Stimulated activated CD4-positive, alpha-beta T cell treated with anti-CD3 and anti-CD28 coated beads, TNF-alpha, amount 100 ng/mL, for 24 hours (primary cell): Measurements from ENCODE around the gene DOK1.
"Not testable (repeated sequence)": the region's sequence is repeated elsewhere in the genome, so short reads cannot be mapped to it uniquely, and the experiment has no call there.

ENCODE experiments used
- DNase-seq, 3 experiments: peaks; one replicate each; pipeline ENCODE4 v3.0.0-alpha.2; 2020; ENCODE audit warnings: low read depth in 3 of 3

DOK1 gene

GRCh38 chr2:74548285-74548899 lies 6.1 kb upstream of the DOK1 start:
- no peak for DNase-seq

GRCh38 chr2:74548900-74549826 lies 5.4 kb upstream of the DOK1 start:
- DNase-seq, result peak in 1 of 3 experiments; percentile 32

- no peak for DNase-seq
These were observed 4.3 kb upstream of the DOK1 start for GRCh38 chr2:74550231-74550630.

- no peak for DNase-seq
These were observed 3.0 kb upstream of the DOK1 start for GRCh38 chr2:74551530-74551929.

- DNase-seq, result no peak
These were observed 2.3 kb upstream of the DOK1 start for GRCh38 chr2:74551942-74552913.

- DNase-seq, result no peak
These were observed 1.4 kb upstream of the DOK1 start for GRCh38 chr2:74552914-74553811.

GRCh38 chr2:74554820-74555531 lies 456 bp downstream of the DOK1 start:
- DNase-seq, result peak; percentile 19 to 45 (median 26)

- no peak for DNase-seq
These were observed 1.1 kb downstream of the DOK1 start for GRCh38 chr2:74555610-74556103.

GRCh38 chr2:74556159-74556558 lies 1.6 kb downstream of the DOK1 start:
- DNase-seq, result no peak

- no peak for DNase-seq
These were observed 2.4 kb downstream of the DOK1 start for GRCh38 chr2:74556831-74557370.

- DNase-seq, result no peak
These were observed 4.0 kb downstream of the DOK1 start for GRCh38 chr2:74558284-74559230.

- no peak for DNase-seq
These were observed 5.4 kb downstream of the DOK1 start for GRCh38 chr2:74559912-74560311.

GRCh38 chr2:74560591-74560990 lies 6.1 kb downstream of the DOK1 start:
- no peak for DNase-seq

GRCh38 chr2:74561022-74561421 lies 6.5 kb downstream of the DOK1 start:
- not testable (repeated sequence) for DNase-seq

- no peak for DNase-seq
These were observed 7.7 kb downstream of the DOK1 start for GRCh38 chr2:74562126-74562775.

- no peak for DNase-seq
These were observed 9.7 kb downstream of the DOK1 start for GRCh38 chr2:74564222-74564621.

- no peak for DNase-seq
These were observed 11.7 kb downstream of the DOK1 start for GRCh38 chr2:74566076-74566753.

GRCh38 chr2:74566754-74567085 lies 12.2 kb downstream of the DOK1 start:
- DNase-seq, result no peak
